Activated CD4-positive, alpha-beta T cell treated with anti-CD3 and anti-CD28 coated beads, Interleukin-2, amount 50 U/mL, for 16 hours (primary cell): ENCODE results near the gene GNG3.
A peak's percentile ranks its signal among the peaks of the same experiment; 100 is the strongest.
"Not testable (repeated sequence)": the region's sequence is repeated elsewhere in the genome, so short reads cannot be mapped to it uniquely, and the experiment has no call there.

Experiments used
- DNase-seq: peaks from one replicate; pipeline ENCODE4 v3.0.0-alpha.2; 2020

The GNG3 gene

GRCh38 chr11:62707277-62707861, at the start of gene GNG3, which contains the start of gene BSCL2:
GNG3 (plus strand) TSS chr11:62707676; CDS start chr11:62708296, 620 bp downstream.
BSCL2 (minus strand) TSS chr11:62707424; CDS start chr11:62707195, 229 bp downstream.
- DNase-seq: no peak

GRCh38 chr11:62664405-62665074, 42.9 kb upstream of the GNG3 start:
- DNase-seq: peak; percentile 62

GRCh38 chr11:62665075-62665598, 42.3 kb upstream of the GNG3 start, which contains the start of the genes C11orf98 and CSKMT:
C11orf98 (minus strand) TSS chr11:62665210; CDS start chr11:62665169, 41 bp downstream.
CSKMT (plus strand) TSS chr11:62665312; CDS start chr11:62665880, 568 bp downstream.
- DNase-seq: peak; percentile 98

GRCh38 chr11:62665599-62666258, 41.7 kb upstream of the GNG3 start:
- DNase-seq: peak; percentile 65

- peak; percentile 35 for DNase-seq
Observed at GRCh38 chr11:62666259-62666926, 41.1 kb upstream of the GNG3 start.

- DNase-seq: no peak
Observed at GRCh38 chr11:62667460-62667859, 40.0 kb upstream of the GNG3 start.

- peak; percentile 9 for DNase-seq
Observed at GRCh38 chr11:62669420-62670161, 37.9 kb upstream of the GNG3 start.

- DNase-seq: no peak
Observed at GRCh38 chr11:62671236-62671607, 36.3 kb upstream of the GNG3 start.

- DNase-seq: peak; percentile 96
Observed at GRCh38 chr11:62671608-62672389, 35.7 kb upstream of the GNG3 start, which contains the start of the genes LBHD1 and UQCC3. LBHD1 (minus strand) TSS chr11:62672267; CDS start chr11:62670031, 2,236 bp downstream. UQCC3 (plus strand) TSS chr11:62671673; CDS start chr11:62671746, 73 bp downstream.

- no peak for DNase-seq
Observed at GRCh38 chr11:62673196-62673525, 34.3 kb upstream of the GNG3 start.

- not testable (repeated sequence) for DNase-seq
Observed at GRCh38 chr11:62675415-62675814, 32.1 kb upstream of the GNG3 start.

GRCh38 chr11:62676698-62677097, 30.8 kb upstream of the GNG3 start:
- no peak for DNase-seq

- DNase-seq: no peak
Observed at GRCh38 chr11:62677156-62677555, 30.3 kb upstream of the GNG3 start.

- DNase-seq: no peak
Observed at GRCh38 chr11:62677714-62678113, 29.8 kb upstream of the GNG3 start.

- no peak for DNase-seq
Observed at GRCh38 chr11:62678433-62678769, 29.1 kb upstream of the GNG3 start.

GRCh38 chr11:62678770-62679696, 28.4 kb upstream of the GNG3 start, which contains the start of gene UBXN1:
UBXN1 (minus strand) TSS chr11:62679073; CDS start chr11:62678923, 150 bp downstream.
- DNase-seq: peak; percentile 89

GRCh38 chr11:62680825-62681240, 26.6 kb upstream of the GNG3 start:
- peak; percentile 66 for DNase-seq

GRCh38 chr11:62682518-62682917, 25.0 kb upstream of the GNG3 start:
- no peak for DNase-seq

- no peak for DNase-seq
Observed at GRCh38 chr11:62687508-62688396, 19.7 kb upstream of the GNG3 start.
